OCI-LY3 (cell line): ENCODE results near the gene PTPRCAP.
A peak's percentile ranks its signal among the peaks of the same experiment; 100 is the strongest.

Experiments
- H2AFZ ChIP-seq: fragments of 200-600, 300-600 bp; shearing (Covaris generic); 2 replicates; pipeline ENCODE4 v1.6.0; 2014; ENCODE audit warnings: antibody characterized with exemption, low read depth, low read length
- H3K27ac ChIP-seq: fragments of 200-600, 300-600 bp; sonication (generic); 2 replicates; pipeline ENCODE4 v1.5.1; 2014; ENCODE audit warnings: mild to moderate bottlenecking, low read length, moderate library complexity, mixed read lengths
- H3K27me3 ChIP-seq: fragments of 200-600, 300-600 bp; sonication (generic); 2 replicates; pipeline ENCODE4 v1.6.1; 2014; ENCODE audit warnings: low read depth, low read length, mixed read lengths
- H3K36me3 ChIP-seq: fragments of 200-600, 300-600 bp; sonication (generic); replicated peaks from 2 replicates; pipeline ENCODE3; 2014; ENCODE audit warnings: low read depth, low read length, mixed read lengths
- H3K4me1 ChIP-seq: fragments of 300-600, 200-600 bp; sonication (generic); 2 replicates; pipeline ENCODE4 v1.6.1; 2014; ENCODE audit warnings: low read length, mixed read lengths
- H3K4me2 ChIP-seq: fragments of 200-600, 300-600 bp; sonication (generic); 2 replicates; pipeline ENCODE4 v1.6.1; 2014; ENCODE audit warnings: low read length, mixed read lengths
- H3K4me3 ChIP-seq: fragments of 300-600, 200-600 bp; sonication (generic); 2 replicates; pipeline ENCODE4 v1.5.1; 2014; ENCODE audit warnings: antibody characterized with exemption, mild to moderate bottlenecking, low read length, moderate library complexity
- H3K79me2 ChIP-seq: fragments of 300-600, 200-600 bp; shearing (Covaris generic); 2 replicates; pipeline ENCODE4 v1.6.1; 2014; ENCODE audit warnings: mild to moderate bottlenecking, low read length, mixed read lengths
- H3K9ac ChIP-seq: fragments of 300-600, 200-600 bp; shearing (Covaris generic); 2 replicates; pipeline ENCODE4 v1.6.0; 2014; ENCODE audit warnings: mild to moderate bottlenecking, low read length, moderate library complexity
- H3K9me3 ChIP-seq: fragments of 200-600, 300-600 bp; shearing (Covaris generic); 2 replicates; pipeline ENCODE4 v1.6.1; 2014; ENCODE audit warnings: low read length, mixed read lengths; ENCODE audit not compliant: insufficient read depth
- H4K20me1 ChIP-seq: fragments of 200-600, 300-600 bp; sonication (generic); 2 replicates; pipeline ENCODE4 v1.6.1; 2016; ENCODE audit warnings: low read length, mixed read lengths; ENCODE audit not compliant: insufficient read depth
- EZH2phosphoT487 ChIP-seq: fragments of 200-600 bp; shearing (Covaris generic); IDR thresholded peaks from 2 replicates; pipeline ENCODE4 v1.6.1; 2018; ENCODE audit warnings: antibody characterized with exemption, mixed run types, low read depth
- TF ChIP-seq, protein P1 (sequence below): fragments of 200-600, 300-600 bp; sonication (generic); IDR thresholded peaks from 2 replicates; pipeline ENCODE4 v1.5.1; 2014; ENCODE audit warnings: antibody characterized with exemption, low read length, low read depth

The PTPRCAP gene

DNA sequence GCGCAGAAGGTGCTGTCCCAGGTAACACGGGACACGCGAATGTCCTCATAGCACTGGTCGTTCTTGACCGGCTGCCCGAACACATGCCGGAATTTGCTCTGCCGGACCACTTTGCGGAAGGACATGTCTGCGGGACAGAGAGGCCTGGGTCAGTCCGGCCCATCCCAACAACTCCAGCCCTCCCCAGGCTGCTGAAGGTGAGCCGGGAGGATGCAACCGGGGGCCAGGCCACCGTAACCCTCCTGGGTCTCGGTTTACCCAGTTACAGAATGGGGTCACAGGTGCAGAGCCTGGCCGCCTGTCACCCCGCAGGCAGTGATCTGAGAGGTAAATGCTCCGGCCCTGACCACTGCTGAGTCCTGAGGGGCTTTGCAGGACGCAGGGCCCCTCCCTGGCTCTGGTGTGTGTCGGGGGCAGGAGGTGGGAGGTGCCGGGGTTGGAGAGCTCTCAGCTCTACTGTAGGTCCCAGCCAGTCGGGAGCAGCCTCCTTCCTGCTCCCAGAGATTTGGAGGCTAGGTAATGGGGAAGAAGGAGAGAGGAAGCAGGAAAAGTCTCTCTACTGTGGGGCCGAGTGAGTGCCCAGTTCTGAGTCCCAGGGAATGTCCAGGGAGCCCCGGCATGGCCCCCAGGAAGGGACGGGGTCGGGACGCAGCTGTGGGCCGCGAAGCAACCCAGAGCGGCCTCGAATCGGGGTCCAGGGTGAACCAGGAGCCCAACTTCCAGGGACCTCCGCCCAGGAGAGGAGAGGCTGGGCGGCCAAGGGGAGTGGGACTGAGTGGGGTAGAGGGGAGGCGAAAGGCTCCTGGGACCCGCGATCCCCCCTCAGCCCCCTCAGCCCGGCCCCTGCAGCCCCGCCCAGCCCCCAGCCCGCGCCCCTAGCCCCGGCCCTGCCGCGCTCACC lies 5.3 kb upstream of the PTPRCAP start:
- peaks cover 6% of the 10 kb centered on the region for H3K36me3 ChIP-seq

DNA sequence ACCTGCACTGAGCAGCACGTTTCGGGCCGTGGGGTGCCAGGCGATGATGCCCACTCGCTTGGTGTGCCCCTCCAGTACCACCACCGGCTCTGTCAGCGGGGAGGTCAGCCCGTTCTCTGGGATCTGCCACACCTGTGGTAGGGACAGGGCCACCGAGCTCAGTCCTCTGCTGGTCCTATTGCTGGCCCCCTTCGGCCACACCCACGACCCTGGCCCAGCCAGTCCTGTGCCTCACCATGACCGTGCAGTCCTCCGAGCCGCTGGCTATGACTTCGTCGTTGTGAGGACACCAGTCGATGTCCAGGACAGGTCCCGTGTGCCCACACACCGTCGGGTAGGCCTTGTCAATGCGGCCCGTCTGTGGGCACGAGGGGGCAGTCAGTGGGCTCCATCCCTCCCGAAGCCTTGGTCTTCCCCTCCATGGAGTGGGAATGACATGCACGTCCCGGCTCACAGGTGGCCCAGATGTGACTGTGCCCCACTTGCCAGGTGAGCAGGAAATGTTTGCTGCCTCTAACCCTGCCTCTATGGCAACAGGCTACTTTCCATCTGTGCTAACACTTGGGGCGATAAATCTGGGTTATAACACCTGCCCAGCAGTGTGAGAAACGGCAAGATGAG lies 4.4 kb upstream of the PTPRCAP start:
- no peaks in the 10 kb centered on the region for H3K9me3 ChIP-seq
- H4K20me1 ChIP-seq, result no peaks in the 10 kb centered on the region
- no peak for TF ChIP-seq EZH2phosphoT487
- TF ChIP-seq, protein P1, sequence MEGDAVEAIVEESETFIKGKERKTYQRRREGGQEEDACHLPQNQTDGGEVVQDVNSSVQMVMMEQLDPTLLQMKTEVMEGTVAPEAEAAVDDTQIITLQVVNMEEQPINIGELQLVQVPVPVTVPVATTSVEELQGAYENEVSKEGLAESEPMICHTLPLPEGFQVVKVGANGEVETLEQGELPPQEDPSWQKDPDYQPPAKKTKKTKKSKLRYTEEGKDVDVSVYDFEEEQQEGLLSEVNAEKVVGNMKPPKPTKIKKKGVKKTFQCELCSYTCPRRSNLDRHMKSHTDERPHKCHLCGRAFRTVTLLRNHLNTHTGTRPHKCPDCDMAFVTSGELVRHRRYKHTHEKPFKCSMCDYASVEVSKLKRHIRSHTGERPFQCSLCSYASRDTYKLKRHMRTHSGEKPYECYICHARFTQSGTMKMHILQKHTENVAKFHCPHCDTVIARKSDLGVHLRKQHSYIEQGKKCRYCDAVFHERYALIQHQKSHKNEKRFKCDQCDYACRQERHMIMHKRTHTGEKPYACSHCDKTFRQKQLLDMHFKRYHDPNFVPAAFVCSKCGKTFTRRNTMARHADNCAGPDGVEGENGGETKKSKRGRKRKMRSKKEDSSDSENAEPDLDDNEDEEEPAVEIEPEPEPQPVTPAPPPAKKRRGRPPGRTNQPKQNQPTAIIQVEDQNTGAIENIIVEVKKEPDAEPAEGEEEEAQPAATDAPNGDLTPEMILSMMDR, result no peak
- peaks cover 7% of the 10 kb centered on the region for H3K36me3 ChIP-seq
- peaks cover 22% of the 10 kb centered on the region for H3K79me2 ChIP-seq
- H3K4me2 ChIP-seq, result no peak overlapping the region
- H3K27me3 ChIP-seq, result no peaks in the 10 kb centered on the region
- no peak overlapping the region for H2AFZ ChIP-seq
- H3K4me3 ChIP-seq, result no peak overlapping the region
- peaks cover 58% of the 10 kb centered on the region for H3K4me1 ChIP-seq
- peak overlapping the region; percentile 67 for H3K27ac ChIP-seq
- no peak overlapping the region for H3K9ac ChIP-seq

More for the DNA sequence above, 5.3 kb upstream of the PTPRCAP start:
- peaks cover 60% of the 10 kb centered on the region for H3K4me1 ChIP-seq
- H4K20me1 ChIP-seq, result no peaks in the 10 kb centered on the region
- no peaks in the 10 kb centered on the region for H3K27me3 ChIP-seq
- no peaks in the 10 kb centered on the region for H3K9me3 ChIP-seq
- H3K9ac ChIP-seq, result peak overlapping the region; percentile 80
- peak overlapping the region; percentile 67 for H3K27ac ChIP-seq
- peak overlapping the region; percentile 76 for H3K4me3 ChIP-seq
- peak overlapping the region; percentile 67 for H3K4me2 ChIP-seq
- peaks cover 16% of the 10 kb centered on the region for H3K79me2 ChIP-seq
- H2AFZ ChIP-seq, result no peak overlapping the region
- no peak for TF ChIP-seq EZH2phosphoT487

DNA sequence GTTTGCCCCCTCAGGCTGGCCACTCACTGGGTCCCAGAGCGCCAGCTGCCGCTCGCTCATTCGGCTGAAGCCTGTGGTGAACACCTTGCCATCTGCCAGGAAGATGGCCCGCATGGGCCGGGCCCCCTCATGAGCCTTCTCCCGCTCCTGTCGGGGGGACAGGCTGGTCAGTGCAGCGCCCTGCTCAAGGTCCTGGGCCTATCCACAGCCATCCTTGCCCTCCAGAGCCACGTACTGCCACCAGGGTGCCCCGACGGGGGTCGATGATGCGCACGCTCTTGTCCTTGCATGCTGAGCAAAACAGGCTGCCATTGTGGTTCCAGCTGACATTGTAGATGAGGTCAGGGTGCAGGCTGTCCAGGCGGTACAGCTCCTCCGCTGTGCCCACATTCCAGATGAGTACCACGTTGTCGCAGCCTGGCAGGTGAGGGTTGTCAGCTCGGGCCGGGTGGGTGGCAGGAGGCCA lies 3.6 kb upstream of the PTPRCAP start:
- no peak overlapping the region for H2AFZ ChIP-seq
- H3K27ac ChIP-seq, result peak overlapping the region; percentile 18; the same call in 1 of the 2 replicates
- peaks cover 56% of the 10 kb centered on the region for H3K4me1 ChIP-seq
- H3K79me2 ChIP-seq, result peaks cover 27% of the 10 kb centered on the region
- TF ChIP-seq, protein P1, result no peak
- TF ChIP-seq EZH2phosphoT487, result no peak
- no peaks in the 10 kb centered on the region for H4K20me1 ChIP-seq
- H3K36me3 ChIP-seq, result peaks cover 10% of the 10 kb centered on the region
- H3K27me3 ChIP-seq, result no peaks in the 10 kb centered on the region
- H3K9ac ChIP-seq, result no peak overlapping the region
- no peak overlapping the region for H3K4me3 ChIP-seq
- no peaks in the 10 kb centered on the region for H3K9me3 ChIP-seq
- H3K4me2 ChIP-seq, result no peak overlapping the region

DNA sequence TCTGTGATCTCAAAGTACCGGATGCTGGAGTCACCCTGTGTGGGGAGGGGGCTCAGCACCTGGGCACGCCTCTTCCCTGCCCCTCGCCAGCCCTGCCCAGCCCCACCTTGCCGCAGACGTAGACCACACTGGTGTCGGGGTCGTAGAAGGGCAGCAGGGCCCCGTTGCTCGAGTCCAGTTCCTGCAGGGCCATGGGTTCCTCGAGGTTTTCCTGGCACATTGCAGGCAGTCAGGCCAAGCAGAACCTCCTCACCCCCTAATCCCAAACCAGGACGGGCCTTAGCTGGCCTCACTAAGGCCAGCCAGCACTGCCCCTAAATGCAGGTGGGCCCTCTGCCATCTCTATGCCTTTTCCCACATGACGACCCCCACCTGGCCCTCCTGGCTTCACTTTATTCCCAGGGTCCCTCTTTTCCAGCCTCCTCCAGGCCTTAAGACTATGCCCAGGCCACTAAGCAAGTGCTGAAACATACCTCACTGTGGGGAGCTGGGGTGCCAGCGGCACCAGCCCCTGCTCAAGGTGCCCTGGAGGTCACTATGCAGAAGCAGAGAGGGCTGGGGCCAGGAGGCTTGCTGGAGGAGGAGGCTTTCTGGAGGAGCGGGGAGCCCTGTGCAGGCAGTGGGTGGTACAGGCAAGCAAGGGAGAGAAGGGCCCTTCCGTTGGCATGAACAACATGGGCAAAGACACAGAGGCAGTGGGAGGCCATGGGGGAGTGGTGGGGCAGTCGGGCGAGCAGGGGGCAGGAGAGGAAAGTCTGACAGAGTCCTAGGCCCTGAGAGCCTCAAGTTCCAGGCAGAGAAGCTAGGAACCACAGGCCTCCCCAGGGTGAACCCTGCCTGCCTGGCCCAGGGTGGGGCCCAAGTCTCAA lies 3.0 kb upstream of the PTPRCAP start:
- Histone ChIP-seq H3K4me3 (no peak overlapping the region), H3K9ac (no peak overlapping the region), H3K36me3 (peaks cover 16% of the 10 kb centered on the region), H2AFZ (no peak overlapping the region), H3K4me1 (peaks cover 56% of the 10 kb centered on the region), H3K9me3 (no peaks in the 10 kb centered on the region), H4K20me1 (no peaks in the 10 kb centered on the region), H3K27me3 (no peaks in the 10 kb centered on the region), H3K4me2 (no peak overlapping the region), H3K79me2 (peaks cover 34% of the 10 kb centered on the region), H3K27ac (peak overlapping the region; percentile 18)
- TF ChIP-seq EZH2phosphoT487, result no peak
- TF ChIP-seq, protein P1, result no peak
